ENCODE results near the gene BEGAIN.

GRCh38 chr14:100542619-100543205 is 44.5 kb downstream of the BEGAIN start:
- TF ChIP-seq POLR2A (IDR thresholded peaks at IDR 0.05): no peak
- TF ChIP-seq CTCF (IDR thresholded peaks at IDR 0.05): no peak
